ENCODE results near the gene TASP1. TPM values are rescaled to one million over a fixed set of nuclear protein-coding genes. Genes with fewer than 3 reads are reported as not detected.

The TASP1 gene
- total RNA-seq, 1 experiment from 2014 or later: 9.5 TPM

GRCh38 chr20:13676682-13677081 lies 38.0 kb upstream of the TASP1 start:
- no CpG with 5 or more reads among the region's 3 CpGs for WGBS (ENCODE audit: extremely low coverage, insufficient read length, low lambda C conversion rate)
- no peak overlapping the region for H3T11ph ChIP-seq (ENCODE audit: low read length)

More at GRCh38 chr20:13676682-13677081, 38.0 kb upstream of the TASP1 start:
- Histone ChIP-seq H3K79me2 (ENCODE audit: insufficient read depth, low read length) (0 out of 2 replicates have a peak, but pooled peaks cover 2% of the 10 kb centered on the region), H3K27ac (ENCODE audit: insufficient read length, low read depth, low read length) (no peak overlapping the region), H3K23ac (ENCODE audit: insufficient read length, low read depth, low read length) (no peak overlapping the region), H3K9me3 (ENCODE audit: control insufficient read depth, low read depth, low read length) (no peaks in the 10 kb centered on the region), H2AFZ (ENCODE audit: low read length) (no peak overlapping the region), H2BK15ac (ENCODE audit: low read depth, low read length) (no peak overlapping the region), H2BK12ac (ENCODE audit: insufficient read length, low read depth, low read length) (no peak overlapping the region), H3K14ac (ENCODE audit: insufficient read depth, low read length) (no peak overlapping the region), H3K18ac (ENCODE audit: insufficient read length, low read depth, low read length) (no peak overlapping the region), H4K91ac (ENCODE audit: insufficient read length, low read depth, low read length) (no peak overlapping the region), H3K27me3 (ENCODE audit: insufficient read depth, low read length) (no peaks in the 10 kb centered on the region), H2BK120ac (ENCODE audit: low read depth, low read length, poor library complexity, severe bottlenecking) (no peak overlapping the region), H3K79me1 (ENCODE audit: insufficient read depth, low read depth, low read length, poor library complexity, severe bottlenecking) (no peaks in the 10 kb centered on the region), H3K4ac (ENCODE audit: low read depth, low read length) (no peak overlapping the region), H4K5ac (ENCODE audit: insufficient read length, low read depth, low read length) (no peak overlapping the region), H3K23me2 (ENCODE audit: insufficient read length, low read depth, low read length, poor library complexity, severe bottlenecking) (no peaks in the 10 kb centered on the region), H3K4me2 (ENCODE audit: insufficient read depth, insufficient read length, low read length) (no peak overlapping the region), H2BK20ac (ENCODE audit: low read depth, low read length, poor library complexity, severe bottlenecking) (no peak overlapping the region), H2BK5ac (ENCODE audit: insufficient read length, low read length) (no peak overlapping the region), H3K56ac (ENCODE audit: insufficient read length, low read depth, low read length) (no peak overlapping the region), H4K8ac (replicated peaks; ENCODE audit: insufficient read length, low read depth, low read length) (no peak overlapping the region), H3K4me1 (ENCODE audit: insufficient read depth, low read length) (no peaks in the 10 kb centered on the region), H3K9ac (ENCODE audit: extremely low read depth, insufficient read length, low read length) (no peak overlapping the region), H4K20me1 (ENCODE audit: control insufficient read depth, insufficient read depth, insufficient read length) (no peaks in the 10 kb centered on the region), H2AK5ac (ENCODE audit: insufficient read length, low read length) (no peak overlapping the region)
- Mint-ChIP-seq H3K4me1 (no peaks in the 10 kb centered on the region), H3K27ac (no peak overlapping the region), H3K4me3 (no peak overlapping the region), H3K27me3 (ENCODE audit: low read depth) (peaks cover 2% of the 10 kb centered on the region; the same call in 1 of the 2 replicates), H3K9me3 (peaks cover 3 to 4% of the 10 kb centered on the region in 2 experiments; a peak in 2 of 5 replicates), H3K36me3 (ENCODE audit: insufficient read depth in 1 of 3, low read depth in 3 of 3) (0 out of 7 replicates have a peak, but pooled peaks cover 0 to 2% (median 1%) of the 10 kb centered on the region in 3 experiments)
- no peak for TF ChIP-seq CTCF (conservative IDR thresholded peaks at IDR 0.05)
- DNase-seq: no peak

All from H9 (cell line).